Endothelial cell of umbilical vein (primary cell): ENCODE data around the gene SECTM1. TPM values are rescaled to one million over a fixed set of nuclear protein-coding genes. Genes with fewer than 3 reads are reported as not detected.

Experiments used
- BruUV-seq: library from RNA; stranded (reverse); fragments of 400-500 nt; replicated peaks from 2 replicates; lab custom pipeline; 2021; lab: Mats Ljungman, UMichigan
- CTCF ChIA-PET: fragments of 300-600, 350-600 bp; sonication (Branson Sonifier 250); formaldehyde crosslinking; loops from one replicate; lab custom pipeline; 2021; ENCODE audit warnings: antibody characterized with exemption, inconsistent platforms; lab: Charles Lee
- POLR2A ChIA-PET: fragments of 300-600, 350-600 bp; sonication (Branson Sonifier 250); formaldehyde crosslinking; loops from one replicate; lab custom pipeline; 2021; ENCODE audit warnings: antibody characterized with exemption, inconsistent platforms; lab: Charles Lee
- DNase-seq: peaks from one replicate; pipeline ENCODE4 v3.0.0-alpha.2; 2011; ENCODE audit warnings: low read depth, low spot score
- FAIRE-seq: peaks from 2 replicates; lab custom pipeline; 2011; peaks lifted over from hg19 to GRCh38; lab: Jason Lieb, UNC
- H2AFZ ChIP-seq: 2 replicates; pipeline ENCODE4 v1.6.0; 2012; ENCODE audit warnings: low read depth, low read length, control low read depth, inconsistent platforms
- H3K27ac ChIP-seq: 2 replicates; pipeline ENCODE4 v1.5.1; 2011; ENCODE audit warnings: low read depth, mild to moderate bottlenecking, control low read depth, low read length, moderate library complexity; ENCODE audit not compliant: insufficient read depth
- H3K27me3 ChIP-seq, 2 experiments: 2 replicates each; pipeline versions ENCODE4 v1.6.0 to v1.6.1; 2011; ENCODE audit warnings: low read length in 2 of 2, mixed read lengths in 1 of 2; ENCODE audit not compliant: control insufficient read depth in 2 of 2, insufficient read depth in 2 of 2
- H3K36me3 ChIP-seq, 2 experiments: 2 replicates in 1 of 2; 3 replicates in 1 of 2; pipeline ENCODE4 v1.5.1; 2011; ENCODE audit warnings: low read length in 2 of 2, mild to moderate bottlenecking in 1 of 2, moderate library complexity in 1 of 2; ENCODE audit not compliant: control insufficient read depth in 2 of 2, insufficient read depth in 2 of 2; ENCODE audit errors: extremely low read depth in 1 of 2
- H3K4me1 ChIP-seq: 3 replicates; pipeline ENCODE4 v1.5.1; 2011; ENCODE audit warnings: mild to moderate bottlenecking, low read length; ENCODE audit not compliant: control insufficient read depth, insufficient read depth; ENCODE audit errors: extremely low read depth
- H3K4me2 ChIP-seq: 2 replicates; pipeline ENCODE4 v1.6.1; 2011; ENCODE audit warnings: low read length, control low read depth, mixed read lengths; ENCODE audit not compliant: insufficient read depth
- H3K4me3 ChIP-seq, 3 experiments: fragments of 200-600 bp in 1 of 3; sonication (generic), shearing (Covaris generic) in 1 of 3; replicated peaks in 1 of 3; 2 replicates each; pipeline ENCODE4 v1.5.1; 2011 to 2016; ENCODE audit warnings: control low read depth in 3 of 3, low read length in 3 of 3, mild to moderate bottlenecking in 2 of 3, inconsistent platforms in 1 of 3, low read depth in 1 of 3, moderate library complexity in 1 of 3; ENCODE audit not compliant: insufficient read depth in 1 of 3
- H3K79me2 ChIP-seq: 2 replicates; pipeline ENCODE4 v1.6.0; 2012; ENCODE audit warnings: low read length, inconsistent platforms; ENCODE audit not compliant: control insufficient read depth, insufficient read depth
- H3K9ac ChIP-seq: replicated peaks from 2 replicates; pipeline ENCODE3; 2011; ENCODE audit warnings: low read length, control low read depth; ENCODE audit not compliant: insufficient read depth; ENCODE audit errors: extremely low read depth
- H3K9me1 ChIP-seq: replicated peaks from 3 replicates; pipeline ENCODE4 v1.6.0; 2011; ENCODE audit warnings: mild to moderate bottlenecking, low read length; ENCODE audit not compliant: control insufficient read depth, insufficient read depth; ENCODE audit errors: extremely low read depth
- H3K9me3 ChIP-seq: replicated peaks from 2 replicates; pipeline ENCODE4 v1.5.1; 2012; ENCODE audit warnings: low read length, inconsistent platforms; ENCODE audit not compliant: control insufficient read depth, insufficient read depth
- H4K20me1 ChIP-seq: replicated peaks from 2 replicates; pipeline ENCODE3; 2011; ENCODE audit warnings: mild to moderate bottlenecking, low read length; ENCODE audit not compliant: control insufficient read depth, insufficient read depth; ENCODE audit errors: extremely low read depth
- CTCF ChIP-seq, 2 donors: IDR thresholded peaks; 1 replicate in 1 of 2; 2 replicates in 1 of 2; pipeline ENCODE4 v1.5.1; 2011; ENCODE audit warnings: low read length in 2 of 2, mild to moderate bottlenecking in 2 of 2, moderate library complexity in 2 of 2, control low read depth in 1 of 2, inconsistent platforms in 1 of 2, low read depth in 1 of 2; ENCODE audit not compliant: insufficient read depth in 1 of 2; ENCODE audit errors: extremely low read depth in 1 of 2
- EZH2 ChIP-seq: IDR thresholded peaks from 2 replicates; pipeline ENCODE4 v1.6.1; 2012; ENCODE audit warnings: borderline replicate concordance, low read depth, mild to moderate bottlenecking, moderate library complexity, low read length, inconsistent platforms; ENCODE audit not compliant: severe bottlenecking
- FOS ChIP-seq: IDR thresholded peaks from 2 replicates; pipeline ENCODE4 v1.6.1; 2011; ENCODE audit warnings: mild to moderate bottlenecking, low read length, moderate library complexity, borderline replicate concordance; ENCODE audit not compliant: insufficient read depth
- GATA2 ChIP-seq: IDR thresholded peaks from 2 replicates; pipeline ENCODE4 v1.7.0; 2011; ENCODE audit warnings: low read depth, mild to moderate bottlenecking, moderate library complexity, mixed read lengths, low read length; ENCODE audit not compliant: insufficient read length, insufficient read depth
- JUN ChIP-seq: IDR thresholded peaks from 2 replicates; pipeline ENCODE4 v1.6.1; 2011; ENCODE audit warnings: borderline replicate concordance, low read depth; ENCODE audit not compliant: insufficient read length, insufficient read depth
- MYC ChIP-seq: IDR thresholded peaks from one replicate; pipeline ENCODE4 v1.6.1; 2011; ENCODE audit warnings: mild to moderate bottlenecking, low read depth, low read length
- POLR2A ChIP-seq: IDR thresholded peaks from 2 replicates; pipeline ENCODE4 v1.6.1; 2012; ENCODE audit warnings: low read depth, mild to moderate bottlenecking, control low read depth, low read length
- POLR2AphosphoS5 ChIP-seq: IDR thresholded peaks from 2 replicates; pipeline ENCODE4 v1.6.1; 2012; ENCODE audit warnings: low read depth, mild to moderate bottlenecking, control low read depth, low read length, moderate library complexity; ENCODE audit not compliant: insufficient read depth
- dilution Hi-C: fragments of 300-500 bp; cut with MboI; formaldehyde crosslinking; loops from one replicate; pipeline ENCODE4 v1.15.0; 2019; ENCODE audit warnings: low sequenced_read_pairs; ENCODE audit not compliant: extremely low pct_ligation_motif_present
- intact Hi-C: fragments of 100-400 bp; cut with micrococcal nuclease; formaldehyde crosslinking; loops from one replicate; pipeline ENCODE4 v1.10.0; 2022
- polyA plus RNA-seq, 4 experiments: library from polyadenylated mRNA; depleted of rRNA in 3 of 4; stranded (reverse) in 3 of 4; unstranded in 1 of 4; fragments of >200 nt; gene quantifications; 2 replicates each; pipeline versions ENCODE4 v1.2.1 to v1.2.3, GENCODE V29; 2011 to 2012; ENCODE audit warnings: missing spikeins in 1 of 4
- total RNA-seq: library from RNA; stranded (reverse); gene quantifications from 2 replicates; pipeline ENCODE4 v1.2.3, GENCODE V29; 2021
- TF ChIP-seq, protein P1 (sequence below): IDR thresholded peaks from 2 replicates; pipeline ENCODE4 v1.6.1; 2011; ENCODE audit not compliant: insufficient read depth, insufficient read length

SECTM1 gene
- total and polyA plus RNA-seq, 2 donors (not counting 3 experiments of a cell fraction or from before 2014, with no cell fraction given) = 1.9 to 2.3 TPM

- Histone ChIP-seq H3K4me2 (no peak overlapping the region), H3K9me1 (no peaks in the 10 kb centered on the region), H3K4me3 (no peak overlapping the region), H3K79me2 (no peaks in the 10 kb centered on the region), H3K9me3 (no peaks in the 10 kb centered on the region), H3K36me3 (no peaks in the 10 kb centered on the region), H3K27me3 (peaks cover 0 to 3% of the 10 kb centered on the region in 2 experiments), H3K27ac (no peak overlapping the region), H2AFZ (no peak overlapping the region), H3K9ac (no peak overlapping the region), H3K4me1 (no peaks in the 10 kb centered on the region), H4K20me1 (no peaks in the 10 kb centered on the region)
- no peak for FAIRE-seq
- TF ChIP-seq CTCF (IDR thresholded peaks at IDR 0.05; ENCODE audit: extremely low read depth in 1 of 2, insufficient read depth in 1 of 2, low read depth in 1 of 2, low read length in 2 of 2) (no peak), POLR2A (no peak), GATA2 (no peak), MYC (no peak), POLR2AphosphoS5 (no peak), FOS (no peak), JUN (no peak), EZH2 (no peak)
- TF ChIP-seq, protein P1, sequence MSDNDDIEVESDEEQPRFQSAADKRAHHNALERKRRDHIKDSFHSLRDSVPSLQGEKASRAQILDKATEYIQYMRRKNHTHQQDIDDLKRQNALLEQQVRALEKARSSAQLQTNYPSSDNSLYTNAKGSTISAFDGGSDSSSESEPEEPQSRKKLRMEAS = no peak
- ChIA-PET POLR2A (no interaction called here), CTCF (interaction anchor here (1.2 kb wide), 1 partner anchor 11 kb away, joined by 4 read pairs; no protein-coding TSS in a partner anchor)
- intact Hi-C loops = no loop called here
- DNase-seq = no peak
- BruUV-seq = no TSS peak
- dilution Hi-C loops = no loop called here
Measured at GRCh38 chr17:82314012-82314726, 19.4 kb downstream of the SECTM1 start.
